ENCODE data around the gene PTPN22.

PTPN22 gene

GRCh38 chr1:113903501-113904292 lies 32.2 kb upstream of the PTPN22 start:
- Histone ChIP-seq H3K4me3 (ENCODE audit: low read depth, low read length) (peak overlapping the region; percentile 84), H3K36me3 (peaks cover 8% of the 10 kb centered on the region), H3K4me1 (peaks cover 3% of the 10 kb centered on the region; the same call in 1 of the 2 replicates), H3K9me3 (no peaks in the 10 kb centered on the region), H3K27me3 (no peaks in the 10 kb centered on the region)
- DNase-seq: no peak
- TF ChIP-seq CTCF (IDR thresholded peaks at IDR 0.05; ENCODE audit: low read depth, low read length): no peak

- Histone ChIP-seq H3K36me3 (peaks cover 26% of the 10 kb centered on the region), H3K27me3 (no peaks in the 10 kb centered on the region), H3K4me3 (ENCODE audit: low read depth, low read length) (no peak overlapping the region), H3K4me1 (peaks cover 3% of the 10 kb centered on the region; the same call in 1 of the 2 replicates), H3K9me3 (no peaks in the 10 kb centered on the region)
- no peak for DNase-seq
- no peak for TF ChIP-seq CTCF (IDR thresholded peaks at IDR 0.05; ENCODE audit: low read depth, low read length)
Measured at GRCh38 chr1:113901191-113901590, 29.7 kb upstream of the PTPN22 start.

GRCh38 chr1:113899111-113899510 lies 27.6 kb upstream of the PTPN22 start:
- Histone ChIP-seq H3K4me3 (ENCODE audit: low read depth, low read length) (no peak overlapping the region), H3K27me3 (no peaks in the 10 kb centered on the region), H3K4me1 (peaks cover 3% of the 10 kb centered on the region; the same call in 1 of the 2 replicates), H3K9me3 (no peaks in the 10 kb centered on the region), H3K36me3 (peaks cover 42% of the 10 kb centered on the region)
- TF ChIP-seq CTCF (IDR thresholded peaks at IDR 0.05; ENCODE audit: low read depth, low read length): no peak
- DNase-seq: no peak

- Histone ChIP-seq H3K4me1 (no peaks in the 10 kb centered on the region), H3K27me3 (no peaks in the 10 kb centered on the region), H3K4me3 (ENCODE audit: low read depth, low read length) (no peak overlapping the region), H3K36me3 (peaks cover 42% of the 10 kb centered on the region), H3K9me3 (no peaks in the 10 kb centered on the region)
- DNase-seq: no peak
- no peak for TF ChIP-seq CTCF (IDR thresholded peaks at IDR 0.05; ENCODE audit: low read depth, low read length)
Measured at GRCh38 chr1:113898241-113898814, 26.8 kb upstream of the PTPN22 start.

GRCh38 chr1:113895961-113896360 lies 24.4 kb upstream of the PTPN22 start:
- Histone ChIP-seq H3K4me3 (ENCODE audit: low read depth, low read length) (no peak overlapping the region), H3K9me3 (no peaks in the 10 kb centered on the region), H3K36me3 (peaks cover 42% of the 10 kb centered on the region), H3K27me3 (no peaks in the 10 kb centered on the region), H3K4me1 (no peaks in the 10 kb centered on the region)
- DNase-seq: no peak
- TF ChIP-seq CTCF (IDR thresholded peaks at IDR 0.05; ENCODE audit: low read depth, low read length): no peak

- H3K9me3 ChIP-seq: no peaks in the 10 kb centered on the region
- TF ChIP-seq CTCF (IDR thresholded peaks at IDR 0.05; ENCODE audit: low read depth, low read length): no peak
- H3K4me1 ChIP-seq: no peaks in the 10 kb centered on the region
- DNase-seq: no peak
- peaks cover 38% of the 10 kb centered on the region for H3K36me3 ChIP-seq
- no peak overlapping the region for H3K4me3 ChIP-seq (ENCODE audit: low read depth, low read length)
- H3K27me3 ChIP-seq: no peaks in the 10 kb centered on the region
Measured at GRCh38 chr1:113895098-113895497, 23.6 kb upstream of the PTPN22 start.
